ENCODE results near the gene CLIP3.

The CLIP3 gene

GRCh38 chr19:36040495-36040894 is 7.8 kb upstream of the CLIP3 start:
- H3K27ac ChIP-seq (ENCODE audit: poor library complexity, severe bottlenecking) = no peak overlapping the region
- no peak for TF ChIP-seq CTCF (IDR thresholded peaks at IDR 0.05; ENCODE audit: poor library complexity, severe bottlenecking)
- no peak overlapping the region for H3K4me3 ChIP-seq (ENCODE audit: severe bottlenecking)
- no peak for ATAC-seq (ENCODE audit: low read depth)
- peaks cover 7% of the 10 kb centered on the region for H3K4me1 ChIP-seq (ENCODE audit: insufficient read depth, poor library complexity, severe bottlenecking)
- no peaks in the 10 kb centered on the region for H3K27me3 ChIP-seq (ENCODE audit: insufficient read depth, poor library complexity, severe bottlenecking)
- peaks cover 11% of the 10 kb centered on the region for H3K36me3 ChIP-seq (ENCODE audit: low read depth)
- no peak for DNase-seq (ENCODE audit: low spot score)
- H3K9me3 ChIP-seq (ENCODE audit: severe bottlenecking) = no peaks in the 10 kb centered on the region

- Histone ChIP-seq H3K4me1 (ENCODE audit: insufficient read depth, poor library complexity, severe bottlenecking) (no peaks in the 10 kb centered on the region), H3K4me3 (ENCODE audit: severe bottlenecking) (no peak overlapping the region), H3K9me3 (ENCODE audit: severe bottlenecking) (no peaks in the 10 kb centered on the region), H3K36me3 (ENCODE audit: low read depth) (no peaks in the 10 kb centered on the region), H3K27me3 (ENCODE audit: insufficient read depth, poor library complexity, severe bottlenecking) (no peaks in the 10 kb centered on the region), H3K27ac (ENCODE audit: poor library complexity, severe bottlenecking) (no peak overlapping the region)
- TF ChIP-seq CTCF (IDR thresholded peaks at IDR 0.05; ENCODE audit: poor library complexity, severe bottlenecking) = no peak
- DNase-seq (ENCODE audit: low spot score) = no peak
- ATAC-seq (ENCODE audit: low read depth) = no peak
These were observed 1.4 kb downstream of the CLIP3 start for GRCh38 chr19:36031308-36031707.

- Histone ChIP-seq H3K9me3 (ENCODE audit: severe bottlenecking) (no peaks in the 10 kb centered on the region), H3K27me3 (ENCODE audit: insufficient read depth, poor library complexity, severe bottlenecking) (no peaks in the 10 kb centered on the region), H3K36me3 (ENCODE audit: low read depth) (no peaks in the 10 kb centered on the region), H3K27ac (ENCODE audit: poor library complexity, severe bottlenecking) (no peak overlapping the region), H3K4me3 (ENCODE audit: severe bottlenecking) (no peak overlapping the region), H3K4me1 (ENCODE audit: insufficient read depth, poor library complexity, severe bottlenecking) (no peaks in the 10 kb centered on the region)
- DNase-seq (ENCODE audit: low spot score) (no peak), ATAC-seq (ENCODE audit: low read depth) (no peak)
- TF ChIP-seq CTCF (IDR thresholded peaks at IDR 0.05; ENCODE audit: poor library complexity, severe bottlenecking) = peak; percentile 18
These were observed 2.2 kb downstream of the CLIP3 start for GRCh38 chr19:36030264-36031148.

GRCh38 chr19:36028313-36029041 is 4.2 kb downstream of the CLIP3 start:
- Histone ChIP-seq H3K4me3 (ENCODE audit: severe bottlenecking) (no peak overlapping the region), H3K36me3 (ENCODE audit: low read depth) (no peaks in the 10 kb centered on the region), H3K9me3 (ENCODE audit: severe bottlenecking) (no peaks in the 10 kb centered on the region), H3K27me3 (ENCODE audit: insufficient read depth, poor library complexity, severe bottlenecking) (no peaks in the 10 kb centered on the region), H3K27ac (ENCODE audit: poor library complexity, severe bottlenecking) (no peak overlapping the region), H3K4me1 (ENCODE audit: insufficient read depth, poor library complexity, severe bottlenecking) (no peaks in the 10 kb centered on the region)
- no peak for ATAC-seq (ENCODE audit: low read depth)
- no peak for DNase-seq (ENCODE audit: low spot score)
- no peak for TF ChIP-seq CTCF (IDR thresholded peaks at IDR 0.05; ENCODE audit: poor library complexity, severe bottlenecking)

Measured in RWPE2 (cell line).